Peyer's patch (tissue), 4 donors: ENCODE results near the gene CDK17.

ENCODE experiments used
- POLR2A ChIP-seq, 2 donors: fragments of 450-650 bp; IDR thresholded peaks; one replicate each; pipeline ENCODE4 v1.5.1; 2017; ENCODE audit warnings: antibody characterized with exemption in 2 of 2, mild to moderate bottlenecking in 2 of 2, moderate library complexity in 2 of 2
- TF ChIP-seq, protein P1 (sequence below), 6 experiments: fragments of 450-650 bp in 4 of 6; fragments of 200-600 bp in 2 of 6; sonication (generic) in 1 of 6; IDR thresholded peaks; one replicate each; pipeline ENCODE4 v1.5.1; 2017 to 2019; ENCODE audit warnings: antibody characterized with exemption in 6 of 6, mild to moderate bottlenecking in 3 of 6, moderate library complexity in 1 of 6

DNA sequence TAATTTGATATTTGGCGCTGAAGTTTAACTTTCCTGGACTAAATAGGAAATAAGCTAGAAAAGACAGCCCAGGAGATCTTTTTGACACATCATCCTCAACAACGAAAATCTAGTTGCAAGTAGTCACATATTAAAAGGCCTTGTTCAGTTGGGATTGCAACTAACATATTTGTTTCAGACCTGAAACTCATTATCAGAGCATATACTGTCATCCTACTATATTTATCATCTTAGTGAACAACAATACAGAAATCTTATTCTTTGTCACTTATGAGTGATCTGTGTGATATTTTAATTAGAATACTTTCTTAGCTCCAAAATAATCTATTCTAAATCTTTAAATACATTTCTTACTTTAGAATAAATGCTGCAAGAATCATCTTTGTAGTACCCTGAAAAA lies 134.0 kb downstream of the CDK17 start:
- TF ChIP-seq, protein P1, sequence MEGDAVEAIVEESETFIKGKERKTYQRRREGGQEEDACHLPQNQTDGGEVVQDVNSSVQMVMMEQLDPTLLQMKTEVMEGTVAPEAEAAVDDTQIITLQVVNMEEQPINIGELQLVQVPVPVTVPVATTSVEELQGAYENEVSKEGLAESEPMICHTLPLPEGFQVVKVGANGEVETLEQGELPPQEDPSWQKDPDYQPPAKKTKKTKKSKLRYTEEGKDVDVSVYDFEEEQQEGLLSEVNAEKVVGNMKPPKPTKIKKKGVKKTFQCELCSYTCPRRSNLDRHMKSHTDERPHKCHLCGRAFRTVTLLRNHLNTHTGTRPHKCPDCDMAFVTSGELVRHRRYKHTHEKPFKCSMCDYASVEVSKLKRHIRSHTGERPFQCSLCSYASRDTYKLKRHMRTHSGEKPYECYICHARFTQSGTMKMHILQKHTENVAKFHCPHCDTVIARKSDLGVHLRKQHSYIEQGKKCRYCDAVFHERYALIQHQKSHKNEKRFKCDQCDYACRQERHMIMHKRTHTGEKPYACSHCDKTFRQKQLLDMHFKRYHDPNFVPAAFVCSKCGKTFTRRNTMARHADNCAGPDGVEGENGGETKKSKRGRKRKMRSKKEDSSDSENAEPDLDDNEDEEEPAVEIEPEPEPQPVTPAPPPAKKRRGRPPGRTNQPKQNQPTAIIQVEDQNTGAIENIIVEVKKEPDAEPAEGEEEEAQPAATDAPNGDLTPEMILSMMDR (IDR thresholded peaks at IDR 0.05) = no peak
- no peak for TF ChIP-seq POLR2A (IDR thresholded peaks at IDR 0.05)
